KMS-11 (cell line): ENCODE results near the gene MED17.

Experiments used
- H2AFZ ChIP-seq: fragments of 200-600 bp; sonication (generic); 2 replicates; pipeline ENCODE4 v1.6.1; 2016; ENCODE audit warnings: antibody characterized with exemption, mixed run types, low read depth
- H3K27ac ChIP-seq: fragments of 200-600 bp; sonication (generic); 2 replicates; pipeline ENCODE4 v1.6.1; 2016; ENCODE audit warnings: mild to moderate bottlenecking, mixed run types
- H3K27me3 ChIP-seq: fragments of 200-600 bp; sonication (generic); 2 replicates; pipeline ENCODE4 v1.6.1; 2017; ENCODE audit warnings: mild to moderate bottlenecking, low read depth, mixed run types, moderate library complexity; ENCODE audit not compliant: insufficient read depth
- H3K36me3 ChIP-seq: fragments of 200-600 bp; sonication (generic); 2 replicates; pipeline ENCODE4 v1.6.1; 2017; ENCODE audit warnings: mild to moderate bottlenecking, mixed run types; ENCODE audit not compliant: insufficient read depth
- H3K4me1 ChIP-seq: fragments of 200-600 bp; sonication (generic); 2 replicates; pipeline ENCODE4 v1.6.1; 2016; ENCODE audit warnings: mild to moderate bottlenecking, low read depth, mixed run types; ENCODE audit not compliant: poor library complexity, severe bottlenecking
- H3K4me2 ChIP-seq: fragments of 200-600 bp; sonication (generic); 2 replicates; pipeline ENCODE4 v1.7.0; 2016; ENCODE audit warnings: mild to moderate bottlenecking, mixed run types
- H3K4me3 ChIP-seq: fragments of 200-600 bp; sonication (generic); IDR thresholded peaks from 2 replicates; pipeline ENCODE4 v1.6.1; 2017; ENCODE audit warnings: low read depth, low read length, mixed read lengths; ENCODE audit not compliant: insufficient read depth
- H3K79me2 ChIP-seq: fragments of 200-600 bp; sonication (generic); 2 replicates; pipeline ENCODE4 v1.6.1; 2016; ENCODE audit warnings: low read depth, mixed run types; ENCODE audit not compliant: insufficient read depth
- H3K9ac ChIP-seq: fragments of 200-600 bp; sonication (generic); 2 replicates; pipeline ENCODE4 v1.6.1; 2016; ENCODE audit warnings: mild to moderate bottlenecking, mixed run types
- H4K20me1 ChIP-seq: fragments of 200-600 bp; sonication (generic); 2 replicates; pipeline ENCODE4 v1.6.1; 2016; ENCODE audit warnings: mild to moderate bottlenecking, mixed run types; ENCODE audit not compliant: insufficient read depth
- TF ChIP-seq, protein P1 (sequence below): fragments of 200-600 bp; sonication (generic); conservative IDR thresholded peaks from 2 replicates; pipeline ENCODE4 v1.6.1; 2017; ENCODE audit warnings: low read depth, mild to moderate bottlenecking, antibody characterized with exemption, low read length, moderate library complexity, mixed read lengths

Gene MED17

DNA sequence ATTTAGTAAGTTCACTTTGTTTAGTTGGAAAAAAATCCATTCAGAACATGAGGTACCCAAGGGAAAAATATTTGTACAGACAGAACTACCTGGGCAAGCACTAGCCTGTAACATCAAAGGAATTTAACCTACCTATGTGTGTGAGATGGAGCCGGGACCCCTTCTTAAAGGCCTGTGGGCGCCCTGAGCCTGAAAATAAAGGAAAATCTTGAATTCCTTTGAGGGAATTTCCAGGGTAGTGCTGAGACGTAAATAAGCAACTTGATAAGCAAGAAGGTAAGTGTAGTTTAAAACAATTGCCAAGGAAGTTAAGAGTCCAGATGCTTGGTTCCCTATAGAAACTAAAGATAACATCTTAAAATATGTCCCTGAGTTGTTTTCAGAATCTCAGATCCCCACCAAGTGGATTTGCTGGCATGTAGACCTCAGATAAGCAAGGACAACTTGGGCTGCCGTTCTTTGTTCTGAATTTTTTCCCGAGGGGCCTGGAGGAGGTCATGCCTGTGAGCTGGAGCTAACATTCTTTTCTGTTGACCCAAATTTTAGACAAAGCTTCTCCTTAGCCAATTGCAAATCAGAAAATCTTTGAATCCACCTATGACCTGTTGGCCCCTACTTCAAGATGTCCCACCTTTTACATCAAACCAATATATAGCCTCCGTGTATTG lies 31.0 kb downstream of the MED17 start:
- TF ChIP-seq, protein P1, sequence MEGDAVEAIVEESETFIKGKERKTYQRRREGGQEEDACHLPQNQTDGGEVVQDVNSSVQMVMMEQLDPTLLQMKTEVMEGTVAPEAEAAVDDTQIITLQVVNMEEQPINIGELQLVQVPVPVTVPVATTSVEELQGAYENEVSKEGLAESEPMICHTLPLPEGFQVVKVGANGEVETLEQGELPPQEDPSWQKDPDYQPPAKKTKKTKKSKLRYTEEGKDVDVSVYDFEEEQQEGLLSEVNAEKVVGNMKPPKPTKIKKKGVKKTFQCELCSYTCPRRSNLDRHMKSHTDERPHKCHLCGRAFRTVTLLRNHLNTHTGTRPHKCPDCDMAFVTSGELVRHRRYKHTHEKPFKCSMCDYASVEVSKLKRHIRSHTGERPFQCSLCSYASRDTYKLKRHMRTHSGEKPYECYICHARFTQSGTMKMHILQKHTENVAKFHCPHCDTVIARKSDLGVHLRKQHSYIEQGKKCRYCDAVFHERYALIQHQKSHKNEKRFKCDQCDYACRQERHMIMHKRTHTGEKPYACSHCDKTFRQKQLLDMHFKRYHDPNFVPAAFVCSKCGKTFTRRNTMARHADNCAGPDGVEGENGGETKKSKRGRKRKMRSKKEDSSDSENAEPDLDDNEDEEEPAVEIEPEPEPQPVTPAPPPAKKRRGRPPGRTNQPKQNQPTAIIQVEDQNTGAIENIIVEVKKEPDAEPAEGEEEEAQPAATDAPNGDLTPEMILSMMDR, result no peak
- Histone ChIP-seq H3K27me3 (no peaks in the 10 kb centered on the region), H3K9ac (no peak overlapping the region), H4K20me1 (no peaks in the 10 kb centered on the region), H3K36me3 (no peaks in the 10 kb centered on the region), H3K4me1 (no peaks in the 10 kb centered on the region), H3K27ac (no peak overlapping the region), H3K4me3 (no peak overlapping the region), H2AFZ (no peak overlapping the region), H3K79me2 (no peaks in the 10 kb centered on the region), H3K4me2 (no peak overlapping the region)

DNA sequence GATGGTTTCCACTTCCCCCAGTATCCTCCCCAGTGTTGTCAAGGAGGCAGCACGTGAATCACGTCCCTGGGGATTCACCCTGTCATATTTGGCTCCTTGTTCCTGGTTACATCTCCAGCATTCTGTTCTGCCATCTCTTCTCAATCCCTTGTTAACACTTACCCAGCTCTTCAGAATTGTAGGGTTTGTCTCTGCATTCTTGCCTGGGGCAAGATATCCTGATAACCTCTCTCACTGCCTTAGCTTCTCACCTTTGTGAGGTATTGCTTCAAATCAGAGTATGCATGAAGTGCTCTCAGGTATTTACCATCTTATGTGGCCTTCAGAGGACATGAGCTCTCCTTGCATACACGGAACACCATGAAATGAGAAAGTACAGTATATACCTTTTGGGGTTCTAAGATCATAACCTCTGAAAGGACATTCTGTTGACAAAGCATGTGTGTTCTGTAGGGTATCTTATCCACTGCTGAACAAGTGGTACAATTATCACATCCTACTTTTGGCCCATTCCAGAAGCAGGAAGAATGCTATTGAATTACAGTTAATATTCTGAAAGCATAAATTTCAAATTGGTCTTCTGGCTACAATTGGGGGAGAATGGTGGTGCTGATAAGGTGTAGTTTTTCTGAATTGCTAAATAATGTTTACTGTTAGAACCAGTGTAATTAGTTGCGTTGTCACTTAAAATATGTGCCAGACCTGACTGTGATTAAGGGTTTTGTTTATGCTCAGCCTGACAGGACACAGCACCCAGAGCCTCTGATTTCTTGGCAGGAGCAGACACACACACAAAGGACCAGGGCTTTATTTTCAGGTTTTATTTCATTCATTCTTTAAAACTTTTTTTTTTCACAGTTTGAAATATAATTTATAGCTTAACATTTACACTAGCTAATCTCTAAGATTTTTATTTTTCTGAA lies 33.6 kb downstream of the MED17 start:
- no peaks in the 10 kb centered on the region for H3K4me1 ChIP-seq
- no peak overlapping the region for H2AFZ ChIP-seq
- H3K4me3 ChIP-seq, result no peak overlapping the region
- no peaks in the 10 kb centered on the region for H3K27me3 ChIP-seq
- H3K9ac ChIP-seq, result no peak overlapping the region
- no peak overlapping the region for H3K4me2 ChIP-seq
- H4K20me1 ChIP-seq, result no peaks in the 10 kb centered on the region
- TF ChIP-seq, protein P1, result no peak
- no peaks in the 10 kb centered on the region for H3K79me2 ChIP-seq
- H3K36me3 ChIP-seq, result no peaks in the 10 kb centered on the region
- no peak overlapping the region for H3K27ac ChIP-seq

DNA sequence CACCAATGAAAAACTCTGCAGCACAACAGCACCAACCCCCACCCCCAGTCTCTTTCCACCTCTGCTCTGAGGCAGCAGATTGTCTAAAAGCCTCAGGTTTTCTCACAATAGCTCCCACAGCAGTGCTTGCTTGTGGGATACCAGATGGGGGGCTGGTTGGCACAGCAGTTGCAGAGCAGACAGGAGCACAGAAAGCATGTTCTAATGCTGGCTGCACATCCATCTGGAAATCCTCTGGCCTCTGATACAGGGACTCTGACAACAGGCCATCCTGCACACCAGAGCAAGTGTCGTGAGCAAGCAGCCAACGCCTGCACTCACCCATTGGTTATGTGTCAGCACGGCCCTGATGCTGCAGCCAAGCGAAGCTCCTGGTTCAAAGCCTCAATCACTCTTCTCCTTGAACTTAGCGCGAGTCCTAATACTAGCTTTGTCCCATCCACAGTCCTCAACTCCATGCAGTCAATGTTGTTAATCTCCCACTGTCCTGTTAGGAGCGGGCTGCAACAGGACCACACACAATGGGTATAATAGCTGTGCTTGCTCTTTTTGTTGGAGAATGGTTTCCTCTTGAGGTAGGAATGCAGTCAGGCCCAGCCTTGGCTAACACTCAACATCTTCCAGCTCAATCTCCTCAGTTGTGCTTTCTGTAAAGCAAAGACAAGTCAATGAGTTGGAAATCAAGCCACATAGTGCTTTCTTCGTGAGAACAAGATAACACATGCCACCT lies 36.0 kb downstream of the MED17 start:
- no peak overlapping the region for H3K4me3 ChIP-seq
- TF ChIP-seq, protein P1, result no peak
- H3K4me1 ChIP-seq, result no peaks in the 10 kb centered on the region
- no peak overlapping the region for H3K9ac ChIP-seq
- no peaks in the 10 kb centered on the region for H3K36me3 ChIP-seq
- H3K27ac ChIP-seq, result no peak overlapping the region
- H3K4me2 ChIP-seq, result no peak overlapping the region
- no peaks in the 10 kb centered on the region for H3K27me3 ChIP-seq
- no peak overlapping the region for H2AFZ ChIP-seq
- no peaks in the 10 kb centered on the region for H3K79me2 ChIP-seq
- H4K20me1 ChIP-seq, result no peaks in the 10 kb centered on the region

DNA sequence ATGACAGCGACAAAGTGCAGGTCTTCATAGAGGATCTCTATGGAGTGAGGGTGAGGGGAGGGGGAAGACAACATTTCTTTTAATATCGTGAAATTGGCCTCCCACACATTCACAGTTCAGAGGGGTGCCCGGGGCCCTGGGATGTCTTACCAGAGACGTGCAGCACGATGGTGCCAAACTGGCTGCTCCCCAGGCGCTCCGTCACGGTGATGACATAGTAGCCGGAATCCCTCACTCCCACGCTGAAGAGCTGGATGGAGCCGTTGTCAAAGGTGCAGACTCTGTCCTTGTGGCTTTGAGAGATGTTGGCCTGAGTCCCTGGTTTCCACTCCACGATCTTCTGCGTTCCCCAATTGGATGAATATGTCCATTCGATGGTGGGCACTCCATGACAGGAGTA lies 36.8 kb downstream of the MED17 start:
- H3K36me3 ChIP-seq, result no peaks in the 10 kb centered on the region

More for the DNA sequence above, 36.8 kb downstream of the MED17 start:
- Histone ChIP-seq H3K9ac (no peak overlapping the region), H4K20me1 (no peaks in the 10 kb centered on the region), H3K79me2 (no peaks in the 10 kb centered on the region), H3K27ac (no peak overlapping the region), H3K4me3 (no peak overlapping the region), H2AFZ (no peak overlapping the region), H3K27me3 (no peaks in the 10 kb centered on the region), H3K4me1 (no peaks in the 10 kb centered on the region), H3K4me2 (no peak overlapping the region)
- TF ChIP-seq, protein P1, result no peak
